Measurements from ENCODE around the gene GFOD1.

Gene GFOD1

DNA sequence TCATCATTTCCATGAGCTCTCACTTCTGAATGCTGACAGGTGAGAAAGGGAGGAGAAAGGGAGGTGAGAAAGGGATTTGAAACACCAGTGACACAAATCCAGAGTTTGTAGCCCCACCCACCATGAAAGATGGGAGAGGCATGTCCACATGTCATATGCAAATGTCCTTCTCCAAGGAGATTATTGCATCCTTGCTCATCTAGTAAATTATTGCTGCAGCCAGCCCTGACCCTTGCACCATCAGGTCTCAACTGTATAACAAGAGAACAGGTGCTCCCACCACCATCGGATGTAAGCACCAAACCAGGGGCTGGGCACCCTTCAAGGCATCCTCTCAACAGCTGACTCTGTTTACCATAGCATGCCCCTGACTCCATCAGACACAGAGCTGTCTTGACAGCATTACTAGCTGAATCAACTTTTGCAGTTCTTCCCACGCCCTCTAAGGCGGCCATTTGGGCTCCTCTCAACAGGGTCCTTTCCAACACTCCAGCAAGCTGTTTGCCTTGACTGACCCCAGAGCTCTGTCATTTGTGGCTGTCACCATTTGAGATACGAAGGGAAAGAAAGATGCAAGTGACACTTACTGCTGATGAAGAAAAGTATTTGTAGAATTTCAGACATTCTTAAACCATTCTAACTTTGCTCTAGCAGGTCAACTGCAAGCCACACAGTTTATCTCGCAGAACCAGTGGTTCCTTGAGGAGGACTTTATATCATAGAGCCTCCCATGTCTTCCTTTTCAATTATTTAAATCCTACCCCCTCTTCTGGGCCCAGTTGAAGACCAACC lies 14.2 kb downstream of the GFOD1 start:
- no peak for DNase-seq (ENCODE audit: low spot score)
- TF ChIP-seq, protein P1, sequence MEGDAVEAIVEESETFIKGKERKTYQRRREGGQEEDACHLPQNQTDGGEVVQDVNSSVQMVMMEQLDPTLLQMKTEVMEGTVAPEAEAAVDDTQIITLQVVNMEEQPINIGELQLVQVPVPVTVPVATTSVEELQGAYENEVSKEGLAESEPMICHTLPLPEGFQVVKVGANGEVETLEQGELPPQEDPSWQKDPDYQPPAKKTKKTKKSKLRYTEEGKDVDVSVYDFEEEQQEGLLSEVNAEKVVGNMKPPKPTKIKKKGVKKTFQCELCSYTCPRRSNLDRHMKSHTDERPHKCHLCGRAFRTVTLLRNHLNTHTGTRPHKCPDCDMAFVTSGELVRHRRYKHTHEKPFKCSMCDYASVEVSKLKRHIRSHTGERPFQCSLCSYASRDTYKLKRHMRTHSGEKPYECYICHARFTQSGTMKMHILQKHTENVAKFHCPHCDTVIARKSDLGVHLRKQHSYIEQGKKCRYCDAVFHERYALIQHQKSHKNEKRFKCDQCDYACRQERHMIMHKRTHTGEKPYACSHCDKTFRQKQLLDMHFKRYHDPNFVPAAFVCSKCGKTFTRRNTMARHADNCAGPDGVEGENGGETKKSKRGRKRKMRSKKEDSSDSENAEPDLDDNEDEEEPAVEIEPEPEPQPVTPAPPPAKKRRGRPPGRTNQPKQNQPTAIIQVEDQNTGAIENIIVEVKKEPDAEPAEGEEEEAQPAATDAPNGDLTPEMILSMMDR (IDR thresholded peaks at IDR 0.05; ENCODE audit: borderline replicate concordance, control extremely low read depth, extremely low read depth, insufficient read depth, missing control alignments): no peak
- in situ Hi-C loops (cut with MboI; ENCODE audit: low sequenced_read_pairs, unreplicated experiment): no loop called here

DNA sequence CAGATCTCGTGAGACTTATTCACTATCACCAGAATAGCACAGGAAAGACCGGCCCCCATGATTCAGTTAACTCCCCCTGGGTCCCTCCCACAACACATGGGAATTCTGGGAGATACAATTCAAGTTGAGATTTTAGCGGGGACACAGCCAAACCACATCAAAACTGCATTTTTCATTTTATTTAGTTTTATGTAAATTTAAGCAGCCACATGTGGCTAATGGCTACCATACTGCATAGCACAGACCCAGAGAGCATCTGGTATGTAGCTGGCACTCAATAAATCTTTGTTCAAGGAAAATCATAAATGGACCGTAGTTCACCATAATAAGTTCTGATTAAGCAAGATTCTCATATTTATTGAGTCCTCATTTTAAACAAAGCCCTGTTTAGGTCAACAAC lies 15.3 kb downstream of the GFOD1 start:
- no peak for DNase-seq (ENCODE audit: low spot score)
- in situ Hi-C loops (cut with MboI; ENCODE audit: low sequenced_read_pairs, unreplicated experiment): no loop called here
- TF ChIP-seq, protein P1 (IDR thresholded peaks at IDR 0.05; ENCODE audit: borderline replicate concordance, control extremely low read depth, extremely low read depth, insufficient read depth, missing control alignments): no peak

DNA sequence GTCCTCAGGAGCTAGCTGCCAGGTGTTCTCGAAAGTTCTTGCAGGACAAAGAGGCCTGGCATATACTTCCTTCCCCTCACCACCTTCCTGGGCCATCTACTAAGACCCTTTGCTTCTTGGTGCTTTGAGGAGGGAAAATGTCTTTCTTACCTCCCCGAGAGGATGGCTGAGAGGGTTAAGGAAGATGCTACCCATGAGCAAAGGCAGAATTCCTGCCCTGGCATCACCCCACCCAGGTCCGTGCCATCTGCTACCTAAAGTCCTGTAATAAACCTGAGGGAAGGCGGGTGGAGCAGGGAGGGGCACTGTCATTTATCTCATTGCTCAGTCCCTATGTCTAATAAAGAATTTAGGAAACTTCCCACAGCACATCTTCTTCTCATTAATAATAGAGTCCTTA lies 16.2 kb downstream of the GFOD1 start:
- no peak for DNase-seq (ENCODE audit: low spot score)
- TF ChIP-seq, protein P1 (IDR thresholded peaks at IDR 0.05; ENCODE audit: borderline replicate concordance, control extremely low read depth, extremely low read depth, insufficient read depth, missing control alignments): no peak
- in situ Hi-C loops (cut with MboI; ENCODE audit: low sequenced_read_pairs, unreplicated experiment): no loop called here

DNA sequence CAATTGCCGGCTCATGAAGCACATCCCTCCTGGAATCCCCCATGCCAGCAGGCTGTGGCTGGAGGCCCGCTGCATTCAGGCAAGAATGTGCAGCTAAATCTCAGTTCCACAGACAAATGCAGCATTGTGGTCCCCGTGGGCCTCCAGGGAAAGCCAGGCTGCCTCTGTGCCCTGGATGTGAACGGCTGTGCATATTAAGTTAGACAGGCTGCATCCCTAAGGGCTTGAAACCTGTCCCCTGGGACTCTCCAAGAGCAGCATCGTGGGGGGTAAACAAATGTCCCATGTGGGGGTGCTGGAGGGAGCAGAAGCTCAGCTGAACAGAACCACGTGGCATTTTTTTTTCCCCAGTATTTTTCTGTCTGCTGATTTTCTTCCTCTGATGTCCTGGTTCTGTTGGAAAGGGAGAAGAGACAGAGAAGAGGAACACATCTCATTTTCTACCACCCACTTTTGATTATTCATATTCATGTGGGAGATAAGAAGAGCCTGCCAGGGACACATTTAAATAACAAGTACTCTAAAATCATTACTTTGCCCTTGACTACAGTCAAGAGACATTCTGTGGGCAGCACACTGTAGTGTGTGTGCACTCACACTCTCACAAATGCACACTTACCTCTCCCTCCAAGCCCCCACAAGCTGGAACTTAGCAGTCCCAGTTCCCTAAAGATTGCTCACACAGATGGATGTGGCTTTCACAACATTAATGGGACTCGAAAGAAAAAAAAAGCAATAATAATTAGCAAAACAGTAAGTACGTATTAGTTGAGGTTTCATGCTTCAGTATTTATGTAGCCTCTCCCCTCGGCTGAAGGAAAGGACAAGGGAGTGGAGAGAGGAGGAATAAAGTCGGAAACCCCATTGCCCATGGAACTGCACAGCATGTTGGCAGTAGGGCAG lies 16.9 kb downstream of the GFOD1 start:
- in situ Hi-C loops (cut with MboI; ENCODE audit: low sequenced_read_pairs, unreplicated experiment): no loop called here
- TF ChIP-seq, protein P1 (IDR thresholded peaks at IDR 0.05; ENCODE audit: borderline replicate concordance, control extremely low read depth, extremely low read depth, insufficient read depth, missing control alignments): no peak
- DNase-seq (ENCODE audit: low spot score): no peak

DNA sequence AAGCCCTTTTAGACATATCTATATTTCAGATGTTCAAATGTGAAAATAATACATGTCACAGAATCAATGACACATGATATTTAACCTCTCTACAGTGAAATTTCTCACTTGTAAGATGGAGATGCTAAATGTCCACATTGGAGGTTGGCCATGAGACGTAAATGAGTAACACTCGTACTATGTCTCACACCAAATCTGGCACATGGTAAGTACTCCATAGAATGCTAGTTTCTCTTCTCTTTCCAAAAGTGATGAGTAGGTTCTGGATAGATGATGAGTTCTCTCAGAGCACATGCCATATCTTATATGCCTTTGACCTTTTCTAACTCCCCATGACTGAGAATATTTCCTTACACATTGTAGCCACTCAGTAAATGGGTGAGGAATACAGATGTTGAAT lies 17.7 kb downstream of the GFOD1 start:
- no peak for DNase-seq (ENCODE audit: low spot score)
- in situ Hi-C loops (cut with MboI; ENCODE audit: low sequenced_read_pairs, unreplicated experiment): no loop called here
- TF ChIP-seq, protein P1 (IDR thresholded peaks at IDR 0.05; ENCODE audit: borderline replicate concordance, control extremely low read depth, extremely low read depth, insufficient read depth, missing control alignments): no peak

DNA sequence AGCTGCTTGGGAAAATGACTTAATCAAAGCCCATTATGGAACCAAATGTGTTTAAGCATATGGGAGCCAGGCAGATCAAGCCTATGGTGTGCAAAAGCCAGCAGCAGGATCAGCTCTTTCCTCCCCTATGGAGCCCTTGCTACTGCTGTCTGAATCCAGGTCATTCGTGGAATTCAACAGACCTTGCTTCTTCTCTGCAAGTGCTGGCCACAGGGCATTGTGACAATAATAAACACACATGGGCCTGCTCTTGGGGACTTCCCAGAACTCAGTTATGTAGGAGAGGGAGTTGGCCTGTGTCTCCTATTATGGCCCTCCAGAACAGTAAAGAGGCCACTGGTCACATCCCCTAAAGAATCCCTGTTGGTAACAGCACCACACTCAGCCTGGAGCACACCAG lies 18.6 kb downstream of the GFOD1 start:
- in situ Hi-C loops (cut with MboI; ENCODE audit: low sequenced_read_pairs, unreplicated experiment): no loop called here
- TF ChIP-seq, protein P1 (IDR thresholded peaks at IDR 0.05; ENCODE audit: borderline replicate concordance, control extremely low read depth, extremely low read depth, insufficient read depth, missing control alignments): no peak
- DNase-seq (ENCODE audit: low spot score): no peak
